Measurements from ENCODE around the gene ZNF277.

The ZNF277 gene

DNA sequence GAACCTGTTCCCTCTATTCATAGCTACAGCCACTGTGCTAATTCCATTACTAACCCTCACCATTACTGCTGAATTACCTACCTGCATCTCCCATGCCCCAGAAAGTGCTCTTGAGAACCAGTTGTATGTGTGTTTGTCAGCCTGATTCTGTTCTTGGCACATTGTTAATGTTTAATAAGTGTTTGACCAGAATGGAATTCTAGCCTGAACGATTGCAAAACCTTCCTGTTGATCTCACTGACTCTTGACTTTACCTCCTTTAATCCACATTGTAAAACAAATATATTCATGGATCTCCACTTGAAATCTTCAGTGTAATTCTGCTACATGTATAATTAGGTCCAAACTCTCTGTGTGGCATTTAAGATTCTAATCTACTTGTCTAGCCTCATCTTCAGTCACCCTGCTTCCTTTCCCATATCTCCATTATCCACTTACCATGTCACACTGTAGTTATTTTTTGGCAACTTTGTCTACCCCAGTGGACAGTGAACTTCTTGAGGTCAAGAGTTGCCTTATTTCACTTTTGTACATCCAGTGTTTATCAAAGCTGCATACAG is 4.9 kb downstream of the ZNF277 start:
- H3K4me3 ChIP-seq (ENCODE audit: low read depth, low read length), result no peak overlapping the region
- TF ChIP-seq, protein P1, sequence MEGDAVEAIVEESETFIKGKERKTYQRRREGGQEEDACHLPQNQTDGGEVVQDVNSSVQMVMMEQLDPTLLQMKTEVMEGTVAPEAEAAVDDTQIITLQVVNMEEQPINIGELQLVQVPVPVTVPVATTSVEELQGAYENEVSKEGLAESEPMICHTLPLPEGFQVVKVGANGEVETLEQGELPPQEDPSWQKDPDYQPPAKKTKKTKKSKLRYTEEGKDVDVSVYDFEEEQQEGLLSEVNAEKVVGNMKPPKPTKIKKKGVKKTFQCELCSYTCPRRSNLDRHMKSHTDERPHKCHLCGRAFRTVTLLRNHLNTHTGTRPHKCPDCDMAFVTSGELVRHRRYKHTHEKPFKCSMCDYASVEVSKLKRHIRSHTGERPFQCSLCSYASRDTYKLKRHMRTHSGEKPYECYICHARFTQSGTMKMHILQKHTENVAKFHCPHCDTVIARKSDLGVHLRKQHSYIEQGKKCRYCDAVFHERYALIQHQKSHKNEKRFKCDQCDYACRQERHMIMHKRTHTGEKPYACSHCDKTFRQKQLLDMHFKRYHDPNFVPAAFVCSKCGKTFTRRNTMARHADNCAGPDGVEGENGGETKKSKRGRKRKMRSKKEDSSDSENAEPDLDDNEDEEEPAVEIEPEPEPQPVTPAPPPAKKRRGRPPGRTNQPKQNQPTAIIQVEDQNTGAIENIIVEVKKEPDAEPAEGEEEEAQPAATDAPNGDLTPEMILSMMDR (IDR thresholded peaks at IDR 0.05; ENCODE audit: low read depth, low read length), result no peak

DNA sequence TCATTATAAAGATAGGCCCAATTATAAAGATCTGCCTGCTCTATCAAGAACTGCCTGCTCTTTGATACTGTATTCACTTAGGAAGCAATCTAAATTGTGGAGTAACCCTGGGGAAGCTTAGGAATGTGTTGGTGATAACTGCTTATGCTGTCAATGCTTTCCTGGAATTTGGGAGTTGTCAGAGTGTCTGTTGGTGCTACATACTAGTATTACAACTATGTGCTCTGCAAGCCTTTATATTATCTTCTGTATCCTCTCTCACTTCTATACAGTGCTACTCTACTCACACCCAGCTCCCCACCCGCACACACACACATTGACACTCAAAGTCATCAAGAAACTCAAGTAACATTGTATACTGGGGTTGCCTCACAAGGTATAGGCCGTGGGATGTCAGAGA is 6.1 kb downstream of the ZNF277 start:
- TF ChIP-seq, protein P1 (IDR thresholded peaks at IDR 0.05; ENCODE audit: low read depth, low read length), result no peak
- no peak overlapping the region for H3K4me3 ChIP-seq (ENCODE audit: low read depth, low read length)

DNA sequence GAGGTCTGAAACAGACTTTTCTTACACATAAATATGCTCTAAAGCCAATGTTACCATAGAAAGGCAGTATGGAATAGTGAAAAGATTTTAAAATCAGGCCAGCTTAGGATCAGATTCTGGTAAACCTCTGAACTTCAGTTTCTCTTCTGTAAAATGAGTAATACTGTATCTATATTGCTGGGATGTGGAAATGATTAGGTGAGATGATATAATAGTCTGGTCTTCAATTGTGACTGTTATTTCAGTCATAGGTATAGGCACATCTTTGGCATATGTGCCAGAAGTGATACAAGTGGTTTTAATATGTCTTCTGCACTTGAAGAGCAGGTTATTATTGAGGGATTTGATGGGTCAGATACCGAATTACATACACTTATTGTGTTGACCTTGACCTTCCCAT is 7.2 kb downstream of the ZNF277 start:
- TF ChIP-seq, protein P1 (IDR thresholded peaks at IDR 0.05; ENCODE audit: low read depth, low read length), result no peak
- no peak overlapping the region for H3K4me3 ChIP-seq (ENCODE audit: low read depth, low read length)

DNA sequence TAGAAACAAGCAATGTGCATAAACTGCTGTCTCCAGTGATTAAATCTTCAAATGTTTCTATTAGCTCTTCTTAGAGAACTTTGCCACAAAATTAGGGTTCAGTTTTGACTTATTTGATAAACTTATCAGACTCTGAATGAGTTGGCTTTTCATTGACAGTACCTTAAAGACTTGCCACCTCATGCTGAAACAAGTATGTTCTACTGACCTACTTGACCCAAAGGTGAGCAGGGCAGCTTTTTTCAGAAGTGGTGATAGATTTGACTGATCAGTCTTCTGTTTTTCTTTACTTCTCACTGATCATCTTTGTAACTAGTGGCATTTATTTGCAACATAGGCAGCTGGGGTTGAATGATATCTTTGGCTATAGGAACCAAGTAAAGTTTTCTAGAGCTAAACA is 7.8 kb downstream of the ZNF277 start:
- TF ChIP-seq, protein P1 (IDR thresholded peaks at IDR 0.05; ENCODE audit: low read depth, low read length), result no peak
- H3K4me3 ChIP-seq (ENCODE audit: low read depth, low read length), result no peak overlapping the region

DNA sequence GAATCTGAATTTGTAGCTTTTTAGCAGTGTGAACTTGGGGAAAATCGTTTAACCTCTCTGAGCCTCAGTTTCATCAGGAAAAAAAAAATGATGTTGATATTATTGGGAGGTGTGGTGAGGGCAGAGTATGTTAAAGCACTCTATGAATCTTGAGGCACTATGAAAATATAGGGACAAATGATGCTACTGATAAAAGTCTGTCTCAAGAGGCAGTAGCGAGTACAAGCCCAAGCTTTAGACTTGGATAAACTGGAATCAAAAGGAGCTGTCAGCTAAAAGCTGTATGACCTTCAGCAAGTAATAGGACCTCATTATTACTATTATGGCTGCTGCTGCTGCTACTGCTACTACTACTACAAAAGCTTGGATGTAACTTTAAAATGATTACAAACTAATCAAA is 8.4 kb downstream of the ZNF277 start:
- H3K4me3 ChIP-seq (ENCODE audit: low read depth, low read length), result no peak overlapping the region

DNA sequence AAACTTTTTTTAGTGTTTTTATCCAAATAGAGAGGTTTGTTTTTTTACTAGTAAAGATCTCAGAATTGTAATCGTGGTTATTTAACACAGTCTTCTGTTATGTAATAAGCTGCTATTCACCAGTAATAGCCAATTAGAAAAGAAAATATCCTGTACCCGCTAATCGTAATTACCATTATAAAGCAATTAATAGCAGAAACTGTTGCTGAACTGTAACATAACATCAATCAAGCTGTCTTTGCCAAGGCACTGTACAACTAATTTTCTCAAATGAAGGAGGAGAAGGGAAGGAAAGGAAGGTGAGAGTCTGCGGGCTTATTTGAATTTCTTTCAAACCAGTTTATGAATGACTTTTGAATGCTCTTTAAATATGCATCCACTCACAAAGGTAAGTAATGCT is 9.3 kb downstream of the ZNF277 start:
- TF ChIP-seq, protein P1 (IDR thresholded peaks at IDR 0.05; ENCODE audit: low read depth, low read length), result no peak
- no peak overlapping the region for H3K4me3 ChIP-seq (ENCODE audit: low read depth, low read length)

More for the DNA sequence above, 8.4 kb downstream of the ZNF277 start:
- TF ChIP-seq, protein P1 (IDR thresholded peaks at IDR 0.05; ENCODE audit: low read depth, low read length), result no peak

DNA sequence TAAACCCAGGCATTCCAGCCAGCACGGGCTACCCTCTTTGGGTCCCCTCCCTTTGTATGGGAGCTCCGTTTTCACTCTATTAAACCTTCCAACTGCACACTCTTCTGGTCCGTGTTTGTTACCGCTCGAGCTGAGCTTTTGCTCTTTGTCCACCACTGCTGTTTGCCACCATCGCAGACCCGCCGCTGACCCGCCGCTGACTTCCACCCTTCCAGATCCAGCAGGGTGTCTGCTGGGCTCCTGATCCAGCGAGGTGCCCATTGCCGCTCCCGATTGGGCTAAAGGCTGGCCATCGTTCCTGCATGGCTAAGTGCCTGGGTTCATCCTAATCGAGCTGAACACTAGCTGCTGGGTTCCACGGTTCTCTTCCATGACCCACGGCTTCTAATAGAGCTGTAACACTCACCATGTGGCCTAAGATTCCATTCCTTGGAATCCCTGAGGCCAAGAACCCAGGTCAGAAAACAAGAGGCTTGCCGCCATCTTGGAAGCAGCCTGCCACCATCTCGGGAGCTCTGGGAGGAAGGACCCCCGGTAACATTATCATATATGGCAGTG is 14.5 kb downstream of the ZNF277 start:
- TF ChIP-seq, protein P1 (IDR thresholded peaks at IDR 0.05; ENCODE audit: low read depth, low read length), result no peak
- H3K4me3 ChIP-seq (ENCODE audit: low read depth, low read length), result no peak overlapping the region

All from WI38 (cell line).